GM13976 (cell line): ENCODE data around the gene CADM2.

Source experiments
- DNase-seq: peaks from one replicate; pipeline ENCODE4 v3.0.0; 2012; ENCODE audit warnings: low spot score
- CTCF ChIP-seq: IDR thresholded peaks from 2 replicates; pipeline ENCODE4 v1.5.1; 2012; ENCODE audit warnings: borderline replicate concordance, mild to moderate bottlenecking; ENCODE audit not compliant: insufficient read depth; ENCODE audit errors: extremely low read depth, missing control alignments, control extremely low read depth
- in situ Hi-C: fragments of 300-500 bp; cut with MboI; formaldehyde crosslinking; loops from one replicate; pipeline ENCODE4 v1.12.0; 2022; ENCODE audit warnings: low sequenced_read_pairs, mixed read lengths, inconsistent platforms; ENCODE audit not compliant: unreplicated experiment

CADM2 gene

GRCh38 chr3:86046436-86047136 lies 1087.8 kb downstream of the CADM2 start:
- in situ Hi-C loops: no loop called here
- no peak for TF ChIP-seq CTCF
- DNase-seq: no peak

GRCh38 chr3:86047161-86047560 lies 1088.4 kb downstream of the CADM2 start:
- no peak for DNase-seq
- no peak for TF ChIP-seq CTCF
- in situ Hi-C loops: no loop called here

- no peak for DNase-seq
- in situ Hi-C loops: no loop called here
- no peak for TF ChIP-seq CTCF
These were observed 1092.3 kb downstream of the CADM2 start for GRCh38 chr3:86051058-86051457.

GRCh38 chr3:86056032-86056431 lies 1097.2 kb downstream of the CADM2 start:
- in situ Hi-C loops: no loop called here
- no peak for TF ChIP-seq CTCF
- DNase-seq: no peak

GRCh38 chr3:86056962-86057361 lies 1098.2 kb downstream of the CADM2 start:
- in situ Hi-C loops: no loop called here
- DNase-seq: no peak
- TF ChIP-seq CTCF: no peak

GRCh38 chr3:86073799-86074198 lies 1115.0 kb downstream of the CADM2 start:
- TF ChIP-seq CTCF: no peak
- no peak for DNase-seq
- in situ Hi-C loops: no loop called here
